Ovary (tissue), 10 donors: ENCODE data around the gene NOL4. TPM values are rescaled to one million over a fixed set of nuclear protein-coding genes. Genes with fewer than 3 reads are reported as not detected.
"Not testable (repeated sequence)": the region's sequence is repeated elsewhere in the genome, so short reads cannot be mapped to it uniquely, and the experiment has no call there.

Experiments
- DNase-seq, 5 donors: peaks; one replicate each; pipeline ENCODE4 v3.0.0-alpha.2; 2019 to 2020
- H3K27ac ChIP-seq, 2 donors: fragments of 200-600 bp; one replicate each; pipeline versions ENCODE4 v1.5.1 to v1.8.0; 2019 to 2022
- H3K27me3 ChIP-seq: fragments of 200-600 bp; one replicate; pipeline ENCODE4 v1.8.0; 2022
- H3K36me3 ChIP-seq: fragments of 200-600 bp; sonication (generic); one replicate; pipeline ENCODE4 v1.5.1; 2019
- H3K4me1 ChIP-seq: one replicate; pipeline ENCODE4 v1.8.1; 2013; ENCODE audit warnings: mild to moderate bottlenecking, moderate library complexity; ENCODE audit not compliant: insufficient read depth
- H3K4me3 ChIP-seq: fragments of 200-600 bp; sonication (generic); one replicate; pipeline ENCODE4 v1.5.1; 2017
- H3K9me3 ChIP-seq, 2 donors: fragments of 200-600 bp in 1 of 2; sonication (generic) in 1 of 2; one replicate each; pipeline versions ENCODE4 v1.5.1 to v1.8.1; 2013 to 2019; ENCODE audit warnings: mild to moderate bottlenecking in 1 of 2, moderate library complexity in 1 of 2
- EP300 ChIP-seq: sonication (generic); formaldehyde crosslinking; IDR thresholded peaks from one replicate; pipeline ENCODE4 v1.6.1; 2017; ENCODE audit warnings: antibody characterized with exemption
- POLR2A ChIP-seq: fragments of 450-650 bp; IDR thresholded peaks from one replicate; pipeline ENCODE4 v1.6.1; 2017; ENCODE audit warnings: antibody characterized with exemption, mild to moderate bottlenecking, moderate library complexity
- WGBS, 3 donors: extraction: QIAGEN DNeasy Blood & Tissue Kit in 1 of 3; methylation state at CpG; one replicate each; pipeline versions ENCODE4 v1.1.5 to v1.1.7; 2013 to 2017; 5-methylcytosine and 5-hydroxymethylcytosine counted together
- intact Hi-C, 4 donors: fragments of 100-400 bp; cut with DNase I; formaldehyde crosslinking; loops; one replicate each; pipeline versions ENCODE4 v1.11.0 to v1.15.1; 2022 to 2023
- long read RNA-seq, 3 donors: library from polyadenylated mRNA in 2 of 3; unstranded in 2 of 3; transcript quantifications; one replicate each; pipeline ENCODE4 v2.0.0 and lab custom pipeline, GENCODE V29; 2021 to 2026
- polyA plus RNA-seq, 2 donors: library from polyadenylated mRNA; stranded (reverse); fragments of 200-250 nt in 1 of 2; fragments of 350-450 nt in 1 of 2; fragmentation: Illumina TruSeq in 1 of 2; extraction: RNeasy Lipid Tissue Mini Kit (QIAGEN cat#74804) in 1 of 2; gene quantifications; one replicate each; pipeline ENCODE4 v1.2.3, GENCODE V29; 2013 to 2014
- total RNA-seq, 7 donors: library from RNA; depleted of rRNA in 2 of 7; stranded (reverse); fragments of >200 nt in 2 of 7; fragmentation: NEBNext Ultra II Directional in 3 of 7; extraction: Animal tissue kit (Norgen Biotek cat#: 25700) in 3 of 7; gene quantifications; one replicate each; pipeline versions ENCODE4 v1.1.0 to v1.2.4, GENCODE V29; 2016 to 2023
- TF ChIP-seq, protein P1 (sequence below), 3 donors: fragments of 450-650 bp in 2 of 3; fragments of 200-600 bp in 1 of 3; IDR thresholded peaks; one replicate each; pipeline versions ENCODE4 v1.5.1 to v1.8.0; 2016 to 2022; ENCODE audit warnings: antibody characterized with exemption in 3 of 3, mild to moderate bottlenecking in 1 of 3
- donor health status: DM: no; HTN: no; CAD: no; lungs with moderate emphysema.
- donor health status: DM: no; HTN: no; CAD: no.
- donor health status: Bipolar disorder and iron deficiency.
- donor health status: DM: yes; HTN: yes; CAD: no.
- donor health status: DM: no; HTN: no; CAD: no.
- donor health status: DM: yes; HTN: yes; CAD: no.

Gene NOL4, protein sequence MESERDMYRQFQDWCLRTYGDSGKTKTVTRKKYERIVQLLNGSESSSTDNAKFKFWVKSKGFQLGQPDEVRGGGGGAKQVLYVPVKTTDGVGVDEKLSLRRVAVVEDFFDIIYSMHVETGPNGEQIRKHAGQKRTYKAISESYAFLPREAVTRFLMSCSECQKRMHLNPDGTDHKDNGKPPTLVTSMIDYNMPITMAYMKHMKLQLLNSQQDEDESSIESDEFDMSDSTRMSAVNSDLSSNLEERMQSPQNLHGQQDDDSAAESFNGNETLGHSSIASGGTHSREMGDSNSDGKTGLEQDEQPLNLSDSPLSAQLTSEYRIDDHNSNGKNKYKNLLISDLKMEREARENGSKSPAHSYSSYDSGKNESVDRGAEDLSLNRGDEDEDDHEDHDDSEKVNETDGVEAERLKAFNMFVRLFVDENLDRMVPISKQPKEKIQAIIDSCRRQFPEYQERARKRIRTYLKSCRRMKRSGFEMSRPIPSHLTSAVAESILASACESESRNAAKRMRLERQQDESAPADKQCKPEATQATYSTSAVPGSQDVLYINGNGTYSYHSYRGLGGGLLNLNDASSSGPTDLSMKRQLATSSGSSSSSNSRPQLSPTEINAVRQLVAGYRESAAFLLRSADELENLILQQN
- total RNA-seq = under 1 TPM in 1 of 7 donors, not detected in 6; 0.34 TPM
- polyA plus RNA-seq = under 1 TPM in 1 of 2 donors, not detected in 1; 0.08 TPM
- long read RNA-seq, donor 1 = 0 reads
- long read RNA-seq, donor 2 = 0 reads
- long read RNA-seq, donor 3 = 0 reads

DNA sequence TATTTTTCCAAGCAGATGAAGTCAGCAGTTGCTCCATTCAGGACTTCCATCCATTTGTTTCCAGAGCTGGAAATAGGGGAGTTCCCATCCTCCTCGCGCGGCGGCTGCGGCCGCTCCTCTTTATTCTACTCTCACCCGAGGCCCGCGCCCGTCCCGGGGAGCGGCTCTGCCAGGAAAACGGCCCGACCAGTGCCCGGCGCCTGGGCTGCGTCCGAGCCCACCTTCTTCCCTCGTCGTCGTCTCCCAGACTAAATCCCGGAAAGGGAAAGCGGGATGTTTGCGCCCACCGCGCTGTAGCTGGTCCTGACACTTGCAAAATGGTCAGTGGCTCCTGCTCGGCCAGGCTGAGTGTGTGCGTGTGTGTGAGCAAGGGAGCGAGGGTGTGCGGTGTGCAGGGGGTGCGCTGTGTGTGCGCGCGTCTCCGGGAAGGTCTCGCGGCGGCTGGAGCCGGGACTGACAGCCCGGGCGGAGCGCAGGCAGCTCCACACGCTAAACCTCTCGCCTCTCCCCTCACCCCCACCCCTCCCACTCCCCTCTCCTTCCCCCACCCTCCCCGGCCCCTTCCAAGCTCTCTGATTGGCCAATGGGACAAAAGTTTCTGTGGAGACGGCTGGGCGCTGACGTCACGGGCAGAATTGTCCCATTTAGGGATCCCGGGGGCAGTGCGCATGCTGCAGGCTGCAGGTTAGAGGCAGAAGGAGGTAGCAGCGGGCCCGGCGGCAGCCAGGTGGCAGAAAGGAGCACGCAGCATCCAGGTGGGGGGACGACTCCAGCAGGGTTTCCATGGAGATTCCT lies at the start of gene NOL4:
TSS of gene NOL4 (minus strand) at position 491 of the 795 bp plus-strand sequence. CDS start 1,660 bp downstream, outside the sequence.
- WGBS, 3 donors = 0 to 1% (median 1%) methylated on average over 51 to 56 of the region's 56 CpGs
- no peak for TF ChIP-seq EP300
- Histone ChIP-seq H3K9me3 (no peaks in the 10 kb centered on the region), H3K27me3 (no peaks in the 10 kb centered on the region), H3K27ac (no peak within 1 kb of the TSS), H3K4me3 (peak within 1 kb of the TSS; percentile 29), H3K36me3 (no peaks in the 10 kb centered on the region), H3K4me1 (peaks cover 10% of the 10 kb centered on the region)
- DNase-seq = peak in 2 of 5 donors; percentile 17 to 33
- intact Hi-C loops = no loop called here

DNA sequence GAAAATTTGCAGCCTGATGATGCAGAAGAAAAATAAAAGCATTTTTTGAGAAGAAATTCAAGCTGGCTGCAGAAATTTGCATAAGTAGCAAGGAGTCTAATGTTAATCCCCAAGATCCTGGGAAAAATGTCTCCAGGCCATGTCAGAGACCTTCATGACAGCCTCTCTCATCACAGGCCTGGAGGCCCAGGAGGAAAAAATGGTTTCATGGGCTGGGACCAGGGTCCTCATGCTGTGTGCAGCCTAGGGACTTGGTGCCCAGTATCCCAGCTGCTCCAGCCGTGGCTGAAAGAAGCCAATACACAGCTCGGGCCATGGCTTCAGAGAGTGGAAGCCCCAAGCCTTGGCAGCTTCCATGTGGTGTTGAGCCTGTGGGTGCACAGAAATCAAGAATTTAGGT lies 41.3 kb upstream of the NOL4 start:
- H3K27ac ChIP-seq, H3K27me3 ChIP-seq, H3K9me3 ChIP-seq, H3K4me3 ChIP-seq, DNase-seq, H3K36me3 ChIP-seq, H3K4me1 ChIP-seq, intact Hi-C loops: not testable (repeated sequence)
- WGBS, 3 donors = 79 to 88% (median 85%) methylated on average over 2 of the region's 2 CpGs

DNA sequence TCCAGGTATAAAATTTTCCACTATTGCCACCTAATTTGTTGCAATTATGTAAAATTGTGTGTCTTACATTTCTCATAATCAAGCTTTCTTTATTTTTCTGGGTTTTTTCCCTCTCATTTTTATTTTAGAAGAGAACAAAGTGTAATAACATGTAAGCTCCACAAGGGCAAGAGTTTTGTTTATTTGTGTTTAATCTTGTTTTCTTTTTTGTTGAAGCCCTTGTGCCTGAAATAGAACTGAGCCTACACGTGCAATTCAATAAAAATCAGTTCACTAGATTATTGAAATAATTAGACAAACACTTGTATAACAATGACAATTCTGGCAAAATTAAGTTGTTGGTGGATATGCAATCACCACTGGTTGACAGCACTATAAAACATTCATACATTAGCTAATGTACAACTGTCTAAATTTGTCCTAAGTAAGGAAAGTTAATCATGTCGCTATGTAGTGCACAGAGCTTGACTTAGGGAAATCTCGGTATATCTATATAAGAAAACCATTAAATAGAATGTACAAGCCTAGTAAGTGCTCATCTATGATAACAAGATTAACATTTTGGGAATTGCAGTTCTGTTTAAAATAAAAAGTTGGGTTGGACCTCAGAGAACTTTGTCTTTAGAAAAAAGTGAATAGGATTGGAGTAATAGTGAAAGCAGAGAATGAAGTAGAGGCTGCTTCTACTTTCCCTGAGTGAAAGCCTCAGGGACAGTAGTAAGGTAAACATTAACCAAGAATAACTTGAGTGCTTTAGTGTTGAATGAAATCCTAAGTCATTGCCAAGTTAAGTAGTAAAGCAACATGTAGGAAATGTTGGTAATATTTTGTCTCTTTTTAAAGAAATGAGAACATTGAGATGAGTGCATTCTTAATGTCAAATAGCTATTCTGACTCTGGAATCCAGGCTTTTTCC lies 37.4 kb upstream of the NOL4 start:
- intact Hi-C loops = no loop called here
- Histone ChIP-seq H3K4me1 (no peaks in the 10 kb centered on the region), H3K4me3 (no peak overlapping the region), H3K36me3 (no peaks in the 10 kb centered on the region), H3K27me3 (no peaks in the 10 kb centered on the region), H3K9me3 (no peaks in the 10 kb centered on the region), H3K27ac (no peak overlapping the region)
- DNase-seq = no peak
- 61 to 71% (median 61%) methylated on average over 3 of the region's 3 CpGs for WGBS, 3 donors
- TF ChIP-seq POLR2A (no peak), EP300 (no peak)
- TF ChIP-seq, protein P1, sequence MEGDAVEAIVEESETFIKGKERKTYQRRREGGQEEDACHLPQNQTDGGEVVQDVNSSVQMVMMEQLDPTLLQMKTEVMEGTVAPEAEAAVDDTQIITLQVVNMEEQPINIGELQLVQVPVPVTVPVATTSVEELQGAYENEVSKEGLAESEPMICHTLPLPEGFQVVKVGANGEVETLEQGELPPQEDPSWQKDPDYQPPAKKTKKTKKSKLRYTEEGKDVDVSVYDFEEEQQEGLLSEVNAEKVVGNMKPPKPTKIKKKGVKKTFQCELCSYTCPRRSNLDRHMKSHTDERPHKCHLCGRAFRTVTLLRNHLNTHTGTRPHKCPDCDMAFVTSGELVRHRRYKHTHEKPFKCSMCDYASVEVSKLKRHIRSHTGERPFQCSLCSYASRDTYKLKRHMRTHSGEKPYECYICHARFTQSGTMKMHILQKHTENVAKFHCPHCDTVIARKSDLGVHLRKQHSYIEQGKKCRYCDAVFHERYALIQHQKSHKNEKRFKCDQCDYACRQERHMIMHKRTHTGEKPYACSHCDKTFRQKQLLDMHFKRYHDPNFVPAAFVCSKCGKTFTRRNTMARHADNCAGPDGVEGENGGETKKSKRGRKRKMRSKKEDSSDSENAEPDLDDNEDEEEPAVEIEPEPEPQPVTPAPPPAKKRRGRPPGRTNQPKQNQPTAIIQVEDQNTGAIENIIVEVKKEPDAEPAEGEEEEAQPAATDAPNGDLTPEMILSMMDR (IDR thresholded peaks at IDR 0.05) = no peak

DNA sequence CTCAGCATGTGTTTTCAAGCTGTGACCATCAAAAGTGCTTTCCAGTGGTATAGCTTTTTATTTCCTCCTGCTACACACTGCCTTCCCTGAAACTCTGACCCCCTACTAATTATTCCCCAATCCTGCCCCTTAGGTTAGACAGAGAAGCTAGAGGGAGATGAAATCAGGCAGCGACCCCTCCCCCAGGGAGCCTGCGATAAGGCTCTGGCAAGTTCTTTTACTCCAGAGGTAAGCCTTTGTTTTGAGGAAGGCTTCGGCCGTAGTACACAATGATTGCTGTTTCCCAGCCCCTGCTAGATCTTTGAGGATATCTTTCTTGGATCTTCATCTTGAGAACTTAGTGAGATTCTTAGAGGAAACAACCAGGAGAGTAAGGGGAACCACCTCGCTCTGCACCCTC lies 33.5 kb upstream of the NOL4 start:
- Histone ChIP-seq H3K4me3 (no peak overlapping the region), H3K9me3 (no peaks in the 10 kb centered on the region), H3K4me1 (no peaks in the 10 kb centered on the region), H3K27me3 (no peaks in the 10 kb centered on the region), H3K27ac (no peak overlapping the region), H3K36me3 (no peaks in the 10 kb centered on the region)
- 60 to 68% (median 62%) methylated on average over 5 of the region's 5 CpGs for WGBS, 3 donors
- TF ChIP-seq EP300 (no peak), POLR2A (no peak)
- TF ChIP-seq, protein P1 (IDR thresholded peaks at IDR 0.05) = no peak
- no peak for DNase-seq
- intact Hi-C loops = no loop called here
